NT2/D1 (cell line): ENCODE measurements around the gene GPC6.

Source experiments
- SUZ12 ChIP-seq: IDR thresholded peaks from 2 replicates; pipeline ENCODE4 v1.6.1; 2011; ENCODE audit not compliant: insufficient read length, insufficient read depth; ENCODE audit errors: extremely low read depth
- YY1 ChIP-seq: IDR thresholded peaks from 2 replicates; pipeline ENCODE4 v1.6.1; 2011; ENCODE audit not compliant: insufficient read length, insufficient read depth
- ZNF274 ChIP-seq: IDR thresholded peaks from 2 replicates; pipeline ENCODE4 v1.6.1; 2011; ENCODE audit warnings: mild to moderate bottlenecking, low read depth, low read length

DNA sequence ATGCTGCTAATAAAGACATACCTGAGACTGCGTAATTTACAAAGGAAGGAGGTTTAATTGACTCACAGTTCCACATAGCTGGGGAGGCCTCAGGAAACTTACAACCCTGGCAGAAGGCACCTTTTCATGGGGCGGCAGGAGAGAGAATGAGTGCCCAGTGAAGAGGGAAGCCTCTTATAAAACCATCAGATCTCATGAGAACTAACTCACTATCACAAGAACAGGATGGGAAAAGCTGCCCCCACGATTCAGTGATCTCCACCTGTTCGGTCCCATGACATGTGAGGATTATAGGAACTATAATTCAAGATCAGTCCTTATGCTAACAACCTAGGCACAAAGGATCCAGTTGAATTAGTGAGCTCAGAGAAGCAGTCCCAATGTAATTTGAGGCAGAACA is 59.4 kb downstream of the GPC6 start:
- no peak for TF ChIP-seq ZNF274
- no peak for TF ChIP-seq SUZ12
- no peak for TF ChIP-seq YY1
